GM21381 (cell line): ENCODE data around the gene IRX5.

ENCODE experiments used
- ATAC-seq: cut with Tn5 transposase; IDR thresholded peaks from one replicate; pipeline ENCODE4 v1.9.1; 2021; ENCODE audit warnings: mild to moderate bottlenecking, moderate library complexity; ENCODE audit not compliant: unreplicated experiment

IRX5 gene

GRCh38 chr16:54944002-54944401 is 13.3 kb downstream of the IRX5 start:
- ATAC-seq = no peak

DNA sequence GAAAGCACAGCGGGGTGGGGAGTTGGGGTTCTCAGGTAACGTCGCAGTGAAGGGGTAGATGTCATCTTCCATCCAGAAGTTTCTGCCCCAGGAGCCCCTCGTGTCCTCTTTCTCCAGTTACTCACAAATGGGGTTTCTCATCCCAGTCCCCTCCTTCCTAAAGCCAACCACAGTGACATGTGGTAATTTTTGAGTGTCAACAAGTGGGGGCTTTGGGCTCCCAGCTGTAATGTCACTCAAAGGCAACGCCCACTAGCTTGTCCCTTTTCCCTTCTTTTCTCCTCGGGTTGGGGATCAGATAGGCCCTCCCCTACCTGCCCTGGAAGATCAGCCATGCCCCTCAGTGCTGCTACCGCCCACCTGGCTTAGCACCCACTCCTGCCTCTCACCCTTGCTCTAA is 14.4 kb downstream of the IRX5 start:
- no peak for ATAC-seq

- no peak for ATAC-seq
Observed at GRCh38 chr16:54946909-54947308, 16.2 kb downstream of the IRX5 start.

GRCh38 chr16:54947616-54948015 is 17.0 kb downstream of the IRX5 start:
- ATAC-seq = no peak

DNA sequence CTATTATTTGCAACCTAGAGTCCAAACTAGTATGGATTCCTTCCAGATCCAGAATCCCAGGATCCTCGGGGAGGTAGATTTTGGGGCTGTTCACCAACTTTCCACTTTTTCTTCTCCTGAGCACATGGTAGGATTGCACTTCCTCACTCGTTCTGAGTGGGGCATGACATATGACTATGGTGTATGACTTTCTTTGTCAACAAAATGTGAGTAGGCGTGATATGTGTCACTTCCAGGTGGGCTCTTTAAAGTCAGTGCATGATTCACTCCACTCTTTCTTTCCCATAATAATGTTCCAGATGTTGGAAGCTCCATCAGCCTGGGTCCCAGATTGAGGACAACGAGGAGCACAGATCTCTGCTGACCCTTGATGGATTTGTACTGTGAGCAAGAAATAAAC is 21.5 kb downstream of the IRX5 start:
- no peak for ATAC-seq

DNA sequence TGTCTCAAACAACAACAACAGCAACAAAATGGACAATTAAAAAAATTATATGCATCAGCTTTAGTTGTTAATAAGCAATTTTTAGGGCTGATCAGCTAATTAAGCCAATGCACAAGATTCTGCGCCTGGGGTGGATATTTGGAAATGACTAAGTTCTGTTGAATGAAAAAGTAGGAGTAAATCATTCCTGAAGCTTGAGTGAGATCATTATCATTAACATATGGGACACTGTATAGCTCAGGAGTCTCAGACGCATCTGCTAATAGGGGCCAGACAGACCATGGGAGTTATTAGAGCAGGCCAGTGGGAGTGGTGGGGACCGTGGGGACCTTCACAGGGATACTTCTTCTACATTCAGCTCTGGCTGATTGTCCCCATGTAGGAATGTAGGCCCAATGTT is 22.8 kb downstream of the IRX5 start:
- no peak for ATAC-seq

DNA sequence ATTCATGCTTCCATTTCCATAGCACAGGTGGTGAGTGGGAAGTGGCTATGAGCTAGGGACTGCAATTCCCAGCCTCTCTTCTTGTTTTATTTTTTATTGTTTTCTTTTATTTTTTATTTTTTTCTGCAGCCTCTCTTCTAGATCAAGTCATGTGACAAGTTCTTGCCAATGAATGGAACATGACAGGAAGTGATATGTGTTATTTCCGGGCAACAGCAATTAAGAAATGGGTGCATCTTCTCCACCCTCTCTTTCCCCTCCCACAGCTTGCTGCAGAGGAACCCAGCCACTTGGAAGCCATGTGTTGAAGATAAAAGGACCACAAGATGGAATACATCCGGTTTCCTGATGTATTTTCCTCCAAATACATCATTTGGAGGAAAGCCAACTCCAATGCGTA is 23.6 kb downstream of the IRX5 start:
- ATAC-seq = no peak

DNA sequence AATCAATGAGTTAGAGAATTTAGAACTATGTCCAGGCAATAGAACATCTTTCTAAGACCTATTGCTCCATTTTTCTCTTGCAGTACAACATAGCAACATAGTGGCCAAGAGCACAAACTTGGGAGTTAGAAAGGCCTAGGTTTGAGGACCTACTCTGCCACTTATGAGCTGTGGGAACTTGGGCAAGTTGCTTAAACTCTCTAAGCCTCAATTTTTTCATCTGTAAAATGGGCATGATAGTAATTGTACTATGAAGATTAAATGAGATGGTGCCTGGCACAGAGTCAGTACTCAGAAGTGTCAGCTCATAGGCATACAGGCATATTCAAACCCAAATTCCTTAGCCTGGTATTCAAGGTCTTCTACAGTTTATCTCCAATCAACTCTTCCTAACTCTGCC is 25.1 kb downstream of the IRX5 start:
- ATAC-seq = no peak

GRCh38 chr16:54957403-54958166 is 26.9 kb downstream of the IRX5 start:
- no peak for ATAC-seq

DNA sequence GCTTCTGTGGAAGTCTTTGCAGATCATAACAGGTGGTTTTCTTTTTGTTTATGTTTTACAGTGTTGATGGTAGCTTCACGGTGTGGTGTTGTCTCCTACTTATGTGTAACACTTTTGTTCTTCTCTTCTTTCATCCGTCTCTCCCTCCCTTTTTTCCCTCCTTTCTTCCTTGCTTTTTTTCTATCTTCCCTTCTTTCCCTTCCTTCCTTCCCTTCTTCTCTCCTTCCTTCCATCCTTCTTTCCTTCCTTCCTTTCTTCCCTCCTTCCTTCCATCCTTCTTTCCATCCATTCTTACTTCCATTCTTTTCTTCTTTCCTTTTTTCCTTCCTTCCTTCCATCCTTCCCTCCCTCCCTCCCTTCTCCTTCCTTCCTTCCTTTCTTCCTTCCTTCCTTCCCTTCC is 31.4 kb downstream of the IRX5 start:
- ATAC-seq = no peak

DNA sequence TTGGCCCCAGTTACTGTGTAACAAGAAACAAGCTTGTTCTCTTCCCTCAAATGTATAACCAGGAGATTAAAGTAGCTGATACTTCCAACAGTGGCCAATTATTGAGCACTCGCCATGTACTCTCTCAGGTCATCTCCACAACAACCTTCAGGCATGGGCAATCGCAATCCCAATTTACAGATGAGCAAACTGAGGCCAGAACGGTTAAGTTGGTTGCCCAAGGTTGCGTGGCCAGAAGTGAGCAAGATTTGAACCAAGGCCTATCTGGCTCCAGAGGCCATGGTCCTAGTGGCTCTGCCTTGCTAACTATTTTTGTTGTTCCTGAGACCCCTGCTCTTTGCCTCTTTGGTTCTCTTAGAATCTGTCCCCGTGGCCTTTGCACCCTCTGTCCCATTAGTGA is 33.6 kb downstream of the IRX5 start:
- ATAC-seq = no peak

- ATAC-seq = no peak
Observed at GRCh38 chr16:54965464-54965863, 34.8 kb downstream of the IRX5 start.

GRCh38 chr16:54968011-54968410 is 37.3 kb downstream of the IRX5 start:
- no peak for ATAC-seq

- ATAC-seq = no peak
Observed at GRCh38 chr16:54968784-54969183, 38.1 kb downstream of the IRX5 start.

DNA sequence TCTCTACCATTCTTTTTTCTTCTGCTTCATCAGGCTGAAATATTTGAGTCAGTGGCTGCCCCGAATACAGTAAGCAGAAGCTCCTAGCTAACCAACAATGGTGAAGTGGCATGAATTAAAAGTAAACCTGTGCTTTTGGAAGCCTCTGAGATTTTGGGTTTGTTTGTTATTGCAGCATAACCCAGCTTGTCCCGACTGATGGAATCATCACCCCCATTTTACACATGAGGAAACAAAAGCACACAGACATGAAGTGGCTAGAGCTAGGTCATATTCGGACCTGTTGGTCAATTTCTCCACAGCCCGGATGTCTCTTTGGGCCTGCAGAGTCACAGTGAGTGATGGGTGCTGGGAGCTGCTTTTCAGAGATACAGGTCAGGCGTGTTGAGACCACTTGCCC is 39.4 kb downstream of the IRX5 start:
- no peak for ATAC-seq

- no peak for ATAC-seq
Observed at GRCh38 chr16:54974367-54974766, 43.7 kb downstream of the IRX5 start.

DNA sequence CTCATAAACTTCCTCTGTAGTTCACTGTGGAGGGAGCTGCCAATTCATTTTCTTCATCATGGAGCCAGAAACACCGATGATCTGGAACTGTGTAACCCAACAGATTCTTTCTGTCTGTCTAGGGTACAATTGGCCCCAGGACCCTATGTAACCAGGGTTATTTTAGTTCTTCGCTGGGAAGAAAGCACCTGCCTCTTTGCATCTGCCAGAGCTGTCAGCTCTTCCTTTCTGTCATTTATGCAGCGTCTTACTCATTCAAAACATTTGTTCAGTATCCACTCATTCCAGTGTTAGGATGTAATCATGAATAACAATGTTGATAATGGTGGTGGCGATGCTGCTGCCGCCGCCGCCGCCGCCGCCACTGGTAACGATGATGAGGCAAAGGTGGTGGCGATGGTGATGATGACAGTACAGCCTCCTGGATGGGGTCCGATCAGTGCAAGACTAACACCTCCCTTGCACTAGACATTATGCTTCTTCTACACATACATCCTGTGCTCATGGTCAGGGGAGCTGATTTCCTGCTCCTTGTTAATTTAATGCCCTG is 46.1 kb downstream of the IRX5 start:
- ATAC-seq = no peak

GRCh38 chr16:54977211-54977610 is 46.5 kb downstream of the IRX5 start:
- no peak for ATAC-seq

DNA sequence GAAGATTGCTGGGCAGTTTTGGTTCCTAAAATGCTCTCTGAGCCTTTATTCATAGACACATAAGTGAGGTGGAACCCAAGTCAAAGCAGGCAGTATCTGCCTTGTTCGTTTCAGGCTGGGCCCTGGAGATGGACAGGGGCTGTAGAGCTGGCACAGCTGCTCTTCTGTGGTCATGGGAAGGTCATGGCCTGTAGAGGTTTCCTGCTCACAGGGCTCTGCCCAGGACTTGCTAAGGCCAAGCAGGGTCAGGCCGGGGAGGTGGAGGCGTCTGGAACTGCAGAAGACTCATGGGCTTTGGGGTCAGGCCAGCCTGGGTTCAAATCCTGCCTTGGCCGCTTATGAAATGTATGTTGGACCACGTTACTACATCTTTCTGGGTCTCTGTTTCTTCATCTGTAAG is 50.2 kb downstream of the IRX5 start:
- no peak for ATAC-seq
